ENCODE data around the gene LRFN4. TPM values are rescaled to one million over a fixed set of nuclear protein-coding genes. Genes with fewer than 3 reads are reported as not detected.

Gene LRFN4
- total and polyA plus RNA-seq, 2 of the 13 experiments (the other 11 are each of a cell fraction or from before 2014, with no cell fraction given), result 1.3 to 6.8 TPM

GRCh38 chr11:66907751-66908630 is 51.1 kb downstream of the LRFN4 start (continued):
- no peak for TF ChIP-seq SOX13 (IDR thresholded peaks at IDR 0.05)
- peak in 1 of 2 experiments; percentile 68; a peak in 1 of 4 replicates for TF ChIP-seq SOX13 (CRISPR knock-in tag; conservative IDR thresholded peaks at IDR 0.05 in 1 of 2, IDR thresholded peaks at IDR 0.05 in 1 of 2)
- peak in 1 of 2 experiments; percentile 71; a peak in 2 of 4 replicates for TF ChIP-seq EP300 (IDR thresholded peaks at IDR 0.05; ENCODE audit: low read depth in 2 of 2, low read length in 2 of 2)
- TF ChIP-seq EP300 (CRISPR knock-in tag; IDR thresholded peaks at IDR 0.05; ENCODE audit: borderline replicate concordance), result peak; percentile 61; the same call in 1 of the 2 replicates
- peak; percentile 51; the same call in 1 of the 2 replicates for TF ChIP-seq POLR2G (IDR thresholded peaks at IDR 0.05; ENCODE audit: low read depth, low read length)
- peak; percentile 55; the same call in 1 of the 2 replicates for TF ChIP-seq ISL2 (CRISPR knock-in tag; IDR thresholded peaks at IDR 0.05)
- TF ChIP-seq ZNF234 (CRISPR knock-in tag; conservative IDR thresholded peaks at IDR 0.05), result no peak
- 0 out of 2 replicates have a peak, but pooled peaks have one; percentile 23 for TF ChIP-seq ZFP1 (CRISPR knock-in tag; IDR thresholded peaks at IDR 0.05)
- peak; percentile 50; the same call in 1 of the 2 replicates for TF ChIP-seq MEIS2 (CRISPR knock-in tag; IDR thresholded peaks at IDR 0.05)
- 0 out of 2 replicates have a peak, but pooled peaks have one; percentile 14 for TF ChIP-seq ATF2 (CRISPR knock-in tag; IDR thresholded peaks at IDR 0.05)
- TF ChIP-seq ZNF503 (CRISPR knock-in tag; IDR thresholded peaks at IDR 0.05), result peak; percentile 59; the same call in 1 of the 2 replicates
- peak; percentile 54; the same call in 1 of the 2 replicates for TF ChIP-seq FOXO1 (CRISPR knock-in tag; IDR thresholded peaks at IDR 0.05)
- TF ChIP-seq TCF7 (IDR thresholded peaks at IDR 0.05; ENCODE audit: low read depth), result peak; percentile 83
- no peak for TF ChIP-seq SIN3B (IDR thresholded peaks at IDR 0.05; ENCODE audit: low read length)
- peak; percentile 60; the same call in 1 of the 2 replicates for TF ChIP-seq MEF2D (CRISPR knock-in tag; IDR thresholded peaks at IDR 0.05)
- TF ChIP-seq RORA (CRISPR knock-in tag; IDR thresholded peaks at IDR 0.05), result no peak
- TF ChIP-seq MAX (IDR thresholded peaks at IDR 0.05), result peak; percentile 55
- peak; percentile 73; the same call in 1 of the 2 replicates for TF ChIP-seq SP5 (CRISPR knock-in tag; IDR thresholded peaks at IDR 0.05; ENCODE audit: borderline replicate concordance, low read depth)
- no peak for TF ChIP-seq FOXP1 (IDR thresholded peaks at IDR 0.05)
- peak; percentile 28; the same call in 1 of the 2 replicates for TF ChIP-seq FOXP1 (CRISPR knock-in tag; IDR thresholded peaks at IDR 0.05)
- TF ChIP-seq ZNF354B (CRISPR knock-in tag; IDR thresholded peaks at IDR 0.05), result 0 out of 2 replicates have a peak, but pooled peaks have one; percentile 27
- TF ChIP-seq LCORL (IDR thresholded peaks at IDR 0.05), result no peak
- TF ChIP-seq LCORL (CRISPR knock-in tag; IDR thresholded peaks at IDR 0.05), result peak; percentile 35; the same call in 1 of the 2 replicates
- TF ChIP-seq ZBTB43 (CRISPR knock-in tag; conservative IDR thresholded peaks at IDR 0.05), result 0 out of 2 replicates have a peak, but pooled peaks have one; percentile 57
- TF ChIP-seq ASH2L (IDR thresholded peaks at IDR 0.05; ENCODE audit: insufficient read length, low read depth, low read length), result peak; percentile 32
